SK-N-SH (cell line): ENCODE data around the gene ZNF441.
A peak's percentile ranks its signal among the peaks of the same experiment; 100 is the strongest.

Experiments used
- CHD2 ChIP-seq: fragments of 150-350 bp; IDR thresholded peaks from 2 replicates; pipeline ENCODE4 v1.6.1; 2018; ENCODE audit warnings: low read length; ENCODE audit not compliant: partially characterized antibody
- FOXM1 ChIP-seq: IDR thresholded peaks from 2 replicates; pipeline ENCODE4 v1.4.0; 2012; ENCODE audit warnings: low read depth, mild to moderate bottlenecking
- JUND ChIP-seq: IDR thresholded peaks from 2 replicates; pipeline ENCODE4 v1.4.0; 2012
- NRF1 ChIP-seq: IDR thresholded peaks from 2 replicates; pipeline ENCODE4 v1.6.1; 2012; ENCODE audit warnings: low read depth, mild to moderate bottlenecking, low read length
- POLR2AphosphoS5 ChIP-seq: IDR thresholded peaks from 2 replicates; pipeline ENCODE4 v1.6.1; 2012; ENCODE audit warnings: low read depth, low read length
- RAD21 ChIP-seq: IDR thresholded peaks from 2 replicates; pipeline ENCODE4 v1.6.1; 2012; ENCODE audit warnings: mild to moderate bottlenecking, low read length
- RFX5 ChIP-seq: IDR thresholded peaks from 2 replicates; pipeline ENCODE4 v1.6.1; 2012; ENCODE audit warnings: mild to moderate bottlenecking, improper control_type of control experiment, low read length
- SMC3 ChIP-seq: IDR thresholded peaks from 2 replicates; pipeline ENCODE4 v1.6.1; 2012; ENCODE audit warnings: low read depth, low read length, improper control_type of control experiment
- TAF1 ChIP-seq: IDR thresholded peaks from 2 replicates; pipeline ENCODE4 v1.6.1; 2012; ENCODE audit warnings: low read depth, mild to moderate bottlenecking, low read length, moderate library complexity, borderline replicate concordance
- YY1 ChIP-seq: IDR thresholded peaks from 2 replicates; pipeline ENCODE4 v1.4.0; 2012; ENCODE audit warnings: low read depth, mild to moderate bottlenecking
- TF ChIP-seq, protein P1 (sequence below): fragments of 200-600 bp; sonication (generic); IDR thresholded peaks from 2 replicates; pipeline ENCODE4 v1.6.1; 2017; ENCODE audit warnings: antibody characterized with exemption, mild to moderate bottlenecking, moderate library complexity
- TF ChIP-seq, protein P2 (sequence below): IDR thresholded peaks from 2 replicates; pipeline ENCODE4 v1.4.0; 2012; ENCODE audit warnings: low read depth
- TF ChIP-seq, protein P3 (sequence below): IDR thresholded peaks from 2 replicates; pipeline ENCODE4 v1.4.0; 2012; ENCODE audit warnings: low read depth, borderline replicate concordance

DNA sequence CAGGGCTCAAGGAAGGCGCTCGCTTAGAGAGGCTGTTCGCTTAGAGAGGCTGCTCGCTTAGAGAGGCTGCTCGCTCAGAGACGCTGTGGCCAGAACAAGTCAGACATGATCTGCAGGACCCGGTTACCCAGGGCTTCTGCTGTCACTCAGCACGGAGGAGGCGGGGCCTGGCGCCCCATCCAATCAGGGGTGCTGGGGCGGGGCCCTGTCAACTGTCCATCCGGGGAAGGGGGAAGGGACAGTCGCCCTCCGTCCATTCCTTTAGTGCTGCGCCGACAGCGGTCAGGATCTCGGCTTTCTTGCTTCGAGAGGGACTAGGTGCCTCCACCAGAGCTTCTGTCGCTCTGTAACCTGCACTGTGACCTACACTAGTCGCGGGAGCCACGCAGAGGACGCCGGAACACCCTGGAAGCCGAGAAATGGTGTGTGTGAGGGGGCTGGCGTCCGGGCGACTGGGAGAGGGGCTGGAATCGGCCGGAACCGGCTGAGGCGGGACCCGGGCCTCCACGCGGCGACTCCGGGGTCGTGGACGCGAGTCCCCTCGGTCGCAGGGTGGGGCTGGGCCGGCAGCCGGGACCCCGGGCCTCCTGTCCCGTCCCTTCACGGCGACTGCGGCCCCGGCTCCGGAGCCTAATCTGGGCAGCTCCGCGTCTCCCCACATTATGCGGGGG, 47.4 kb downstream of the ZNF441 start, which contains the start of gene ZNF440:
- TF ChIP-seq, protein P1, sequence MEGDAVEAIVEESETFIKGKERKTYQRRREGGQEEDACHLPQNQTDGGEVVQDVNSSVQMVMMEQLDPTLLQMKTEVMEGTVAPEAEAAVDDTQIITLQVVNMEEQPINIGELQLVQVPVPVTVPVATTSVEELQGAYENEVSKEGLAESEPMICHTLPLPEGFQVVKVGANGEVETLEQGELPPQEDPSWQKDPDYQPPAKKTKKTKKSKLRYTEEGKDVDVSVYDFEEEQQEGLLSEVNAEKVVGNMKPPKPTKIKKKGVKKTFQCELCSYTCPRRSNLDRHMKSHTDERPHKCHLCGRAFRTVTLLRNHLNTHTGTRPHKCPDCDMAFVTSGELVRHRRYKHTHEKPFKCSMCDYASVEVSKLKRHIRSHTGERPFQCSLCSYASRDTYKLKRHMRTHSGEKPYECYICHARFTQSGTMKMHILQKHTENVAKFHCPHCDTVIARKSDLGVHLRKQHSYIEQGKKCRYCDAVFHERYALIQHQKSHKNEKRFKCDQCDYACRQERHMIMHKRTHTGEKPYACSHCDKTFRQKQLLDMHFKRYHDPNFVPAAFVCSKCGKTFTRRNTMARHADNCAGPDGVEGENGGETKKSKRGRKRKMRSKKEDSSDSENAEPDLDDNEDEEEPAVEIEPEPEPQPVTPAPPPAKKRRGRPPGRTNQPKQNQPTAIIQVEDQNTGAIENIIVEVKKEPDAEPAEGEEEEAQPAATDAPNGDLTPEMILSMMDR: no peak
- TF ChIP-seq CHD2 (peak; percentile 92), SMC3 (no peak), RFX5 (no peak), JUND (no peak; the same call in 1 of the 2 replicates), NRF1 (no peak), RAD21 (no peak), POLR2AphosphoS5 (peak; percentile 98), FOXM1 (no peak), YY1 (no peak), TAF1 (peak; percentile 84)
- TF ChIP-seq, protein P2, sequence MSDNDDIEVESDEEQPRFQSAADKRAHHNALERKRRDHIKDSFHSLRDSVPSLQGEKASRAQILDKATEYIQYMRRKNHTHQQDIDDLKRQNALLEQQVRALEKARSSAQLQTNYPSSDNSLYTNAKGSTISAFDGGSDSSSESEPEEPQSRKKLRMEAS: peak; percentile 33; the same call in 1 of the 2 replicates
- TF ChIP-seq, protein P3, sequence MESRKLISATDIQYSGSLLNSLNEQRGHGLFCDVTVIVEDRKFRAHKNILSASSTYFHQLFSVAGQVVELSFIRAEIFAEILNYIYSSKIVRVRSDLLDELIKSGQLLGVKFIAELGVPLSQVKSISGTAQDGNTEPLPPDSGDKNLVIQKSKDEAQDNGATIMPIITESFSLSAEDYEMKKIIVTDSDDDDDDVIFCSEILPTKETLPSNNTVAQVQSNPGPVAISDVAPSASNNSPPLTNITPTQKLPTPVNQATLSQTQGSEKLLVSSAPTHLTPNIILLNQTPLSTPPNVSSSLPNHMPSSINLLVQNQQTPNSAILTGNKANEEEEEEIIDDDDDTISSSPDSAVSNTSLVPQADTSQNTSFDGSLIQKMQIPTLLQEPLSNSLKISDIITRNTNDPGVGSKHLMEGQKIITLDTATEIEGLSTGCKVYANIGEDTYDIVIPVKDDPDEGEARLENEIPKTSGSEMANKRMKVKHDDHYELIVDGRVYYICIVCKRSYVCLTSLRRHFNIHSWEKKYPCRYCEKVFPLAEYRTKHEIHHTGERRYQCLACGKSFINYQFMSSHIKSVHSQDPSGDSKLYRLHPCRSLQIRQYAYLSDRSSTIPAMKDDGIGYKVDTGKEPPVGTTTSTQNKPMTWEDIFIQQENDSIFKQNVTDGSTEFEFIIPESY: no peak
